GM13976 (cell line): ENCODE results near the gene TMEM72.

Experiments used
- DNase-seq: peaks from one replicate; pipeline ENCODE4 v3.0.0; 2012; ENCODE audit warnings: low spot score
- CTCF ChIP-seq: IDR thresholded peaks from 2 replicates; pipeline ENCODE4 v1.5.1; 2012; ENCODE audit warnings: borderline replicate concordance, mild to moderate bottlenecking; ENCODE audit not compliant: insufficient read depth; ENCODE audit errors: extremely low read depth, missing control alignments, control extremely low read depth
- in situ Hi-C: fragments of 300-500 bp; cut with MboI; formaldehyde crosslinking; loops from one replicate; pipeline ENCODE4 v1.12.0; 2022; ENCODE audit warnings: low sequenced_read_pairs, mixed read lengths, inconsistent platforms; ENCODE audit not compliant: unreplicated experiment

Gene TMEM72

GRCh38 chr10:44880090-44880715, 30.9 kb upstream of the TMEM72 start:
- in situ Hi-C loops = no loop called here
- no peak for TF ChIP-seq CTCF
- DNase-seq = no peak

DNA sequence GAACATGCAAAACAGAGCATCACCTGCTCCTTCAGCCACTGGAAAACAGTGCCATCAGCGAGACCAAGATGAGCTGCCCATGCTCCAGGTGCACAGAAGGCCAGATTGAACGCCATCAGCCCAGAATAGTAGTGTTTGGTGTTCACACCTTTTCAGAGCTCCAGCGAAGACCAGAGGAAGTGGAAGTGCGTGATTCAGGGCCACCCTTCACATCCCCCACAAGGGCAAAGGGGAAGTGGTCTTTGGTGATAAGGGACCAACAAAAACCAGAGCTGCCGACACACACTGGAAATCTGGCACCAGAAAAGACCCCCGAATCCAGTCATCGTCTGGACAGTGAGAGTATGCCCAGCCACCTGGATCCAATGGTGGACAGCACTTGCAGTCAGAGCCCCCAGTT, 29.5 kb upstream of the TMEM72 start:
- no peak for TF ChIP-seq CTCF
- in situ Hi-C loops = no loop called here
- DNase-seq = no peak

DNA sequence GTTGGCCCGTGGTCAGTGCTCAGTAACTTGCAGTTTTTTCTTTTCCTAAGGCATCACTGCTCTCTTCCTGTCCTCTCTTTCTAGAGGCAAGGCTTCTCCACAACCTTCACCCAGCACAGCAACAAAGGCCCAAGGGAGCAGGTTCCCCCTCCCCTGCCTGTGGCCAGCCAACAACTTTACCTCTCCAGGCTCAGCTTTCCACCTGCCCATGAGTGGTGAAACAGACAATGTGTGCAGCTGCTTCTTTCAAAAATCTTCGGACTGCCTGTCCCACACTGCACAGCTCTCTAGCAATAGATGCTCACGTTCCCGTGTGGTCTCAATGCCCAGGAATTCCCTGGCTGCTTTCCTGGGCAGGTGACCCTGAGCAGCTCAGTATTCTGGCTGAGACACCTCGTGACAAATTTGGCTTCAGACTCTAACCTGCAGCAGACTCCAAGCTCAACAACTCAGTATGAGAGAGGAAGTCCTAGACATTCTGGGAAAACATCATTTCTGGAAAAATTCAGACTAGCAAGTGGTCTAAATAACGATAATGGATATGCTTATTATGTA, 28.9 kb upstream of the TMEM72 start:
- no peak for DNase-seq
- in situ Hi-C loops = no loop called here
- no peak for TF ChIP-seq CTCF

GRCh38 chr10:44883593-44884331, 27.4 kb upstream of the TMEM72 start:
- TF ChIP-seq CTCF = no peak
- in situ Hi-C loops = no loop called here
- no peak for DNase-seq

GRCh38 chr10:44885710-44886109, 25.4 kb upstream of the TMEM72 start:
- no peak for TF ChIP-seq CTCF
- in situ Hi-C loops = no loop called here
- no peak for DNase-seq

DNA sequence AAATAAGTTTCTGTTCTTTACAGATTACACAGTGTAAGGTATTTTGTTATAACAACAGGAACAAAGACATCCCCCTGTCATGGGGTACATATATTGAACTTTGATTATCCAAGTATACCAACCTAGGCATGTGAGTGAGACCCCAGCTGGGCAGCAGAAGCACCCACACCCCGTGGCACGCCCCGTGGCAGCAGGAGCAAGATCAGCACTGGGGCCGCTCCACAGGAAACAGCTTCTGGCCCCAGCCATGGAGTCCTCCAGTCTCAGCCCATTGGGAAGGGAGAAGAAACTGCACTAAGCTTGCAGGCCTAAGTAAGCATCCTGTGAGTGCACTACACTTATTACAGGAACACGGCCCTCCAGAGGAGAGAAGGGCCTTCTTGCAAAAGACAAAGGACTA, 24.2 kb upstream of the TMEM72 start:
- no peak for DNase-seq
- TF ChIP-seq CTCF = no peak
- in situ Hi-C loops = no loop called here
